Measurements from ENCODE around the gene KRTAP12-2. TPM values are rescaled to one million over a fixed set of nuclear protein-coding genes. Genes with fewer than 3 reads are reported as not detected.
"Not testable (repeated sequence)": the region's sequence is repeated elsewhere in the genome, so short reads cannot be mapped to it uniquely, and the experiment has no call there.

KRTAP12-2 gene
- total RNA-seq, 4 donors from 2014 or later, result not detected

- TF ChIP-seq CTCF (IDR thresholded peaks at IDR 0.05), result no peak
- no peak for ATAC-seq (ENCODE audit: low FRiP score)
- no peak for DNase-seq (ENCODE audit: low spot score)
Observed at GRCh38 chr21:44701023-44701400, 34.3 kb upstream of the KRTAP12-2 start.

GRCh38 chr21:44700101-44701022, 33.6 kb upstream of the KRTAP12-2 start:
- no peak for TF ChIP-seq CTCF (IDR thresholded peaks at IDR 0.05)
- ATAC-seq (ENCODE audit: low FRiP score) (no peak), DNase-seq (ENCODE audit: low spot score) (no peak)

GRCh38 chr21:44699502-44700001, 32.8 kb upstream of the KRTAP12-2 start:
- no peak for TF ChIP-seq CTCF (IDR thresholded peaks at IDR 0.05)
- ATAC-seq (ENCODE audit: low FRiP score) (no peak), DNase-seq (ENCODE audit: low spot score) (no peak)

GRCh38 chr21:44697811-44698734, 31.3 kb upstream of the KRTAP12-2 start:
- DNase-seq (ENCODE audit: low spot score), result no peak
- TF ChIP-seq CTCF (IDR thresholded peaks at IDR 0.05), result no peak
- no peak for ATAC-seq (ENCODE audit: low FRiP score)

GRCh38 chr21:44697172-44697810, 30.6 kb upstream of the KRTAP12-2 start, which contains the start of gene KRTAP10-12:
Gene KRTAP10-12, plus strand, starts transcription at chr21:44697172. Its CDS starts 30 bp downstream, at chr21:44697202.
- ATAC-seq (ENCODE audit: low FRiP score), result not testable (repeated sequence)

GRCh38 chr21:44696572-44696971, 29.8 kb upstream of the KRTAP12-2 start:
- no peak for TF ChIP-seq CTCF (IDR thresholded peaks at IDR 0.05)
- DNase-seq (ENCODE audit: low spot score) (no peak), ATAC-seq (ENCODE audit: low FRiP score) (no peak)

More at GRCh38 chr21:44697172-44697810, 30.6 kb upstream of the KRTAP12-2 start, which contains the start of gene KRTAP10-12:
- DNase-seq (ENCODE audit: low spot score), result not testable (repeated sequence)
